Lower lobe of right lung (tissue), 2 donors: Measurements from ENCODE around the gene ADAP1. TPM values are rescaled to one million over a fixed set of nuclear protein-coding genes. Genes with fewer than 3 reads are reported as not detected.

Experiments
- ATAC-seq, 2 donors: fragments of 200-7000 bp; cut with Tn5 transposase; one replicate each; pipeline ENCODE4 v1.9.1; 2020 to 2022; ENCODE audit warnings: mild to moderate bottlenecking in 2 of 2, moderate library complexity in 2 of 2
- DNase-seq: peaks from one replicate; pipeline ENCODE4 v3.0.0-alpha.2; 2020
- H3K27ac ChIP-seq: fragments of 200-600 bp; one replicate; pipeline ENCODE4 v1.8.0; 2022
- H3K27me3 ChIP-seq: fragments of 200-600 bp; one replicate; pipeline ENCODE4 v1.8.0; 2022; ENCODE audit warnings: low read depth
- H3K36me3 ChIP-seq: fragments of 200-600 bp; one replicate; pipeline ENCODE4 v1.8.0; 2022; ENCODE audit warnings: mild to moderate bottlenecking
- H3K4me1 ChIP-seq: fragments of 200-600 bp; one replicate; pipeline ENCODE4 v1.8.0; 2022
- H3K4me3 ChIP-seq: fragments of 200-600 bp; one replicate; pipeline ENCODE4 v1.8.0; 2022; ENCODE audit warnings: mild to moderate bottlenecking
- H3K9me3 ChIP-seq: fragments of 200-600 bp; one replicate; pipeline ENCODE4 v1.8.0; 2022
- intact Hi-C: fragments of 100-400 bp; cut with DNase I; formaldehyde crosslinking; loops from one replicate; pipeline ENCODE4 v1.11.0; 2022
- total RNA-seq: library from RNA; stranded (reverse); fragmentation: NEBNext Ultra II Directional; extraction: Animal tissue kit (Norgen Biotek cat#: 25700); gene quantifications from one replicate; pipeline ENCODE4 v1.2.1, GENCODE V29; 2021
- TF ChIP-seq, protein P1 (sequence below): fragments of 200-600 bp; IDR thresholded peaks from one replicate; pipeline ENCODE4 v1.8.0; 2022; ENCODE audit warnings: antibody characterized with exemption, mild to moderate bottlenecking
- donor health status: DM: no; HTN: yes; CAD: no; lungs with severe emphysema.

ADAP1 gene
- total RNA-seq, 1 donor from 2014 or later, result 33.9 TPM

DNA sequence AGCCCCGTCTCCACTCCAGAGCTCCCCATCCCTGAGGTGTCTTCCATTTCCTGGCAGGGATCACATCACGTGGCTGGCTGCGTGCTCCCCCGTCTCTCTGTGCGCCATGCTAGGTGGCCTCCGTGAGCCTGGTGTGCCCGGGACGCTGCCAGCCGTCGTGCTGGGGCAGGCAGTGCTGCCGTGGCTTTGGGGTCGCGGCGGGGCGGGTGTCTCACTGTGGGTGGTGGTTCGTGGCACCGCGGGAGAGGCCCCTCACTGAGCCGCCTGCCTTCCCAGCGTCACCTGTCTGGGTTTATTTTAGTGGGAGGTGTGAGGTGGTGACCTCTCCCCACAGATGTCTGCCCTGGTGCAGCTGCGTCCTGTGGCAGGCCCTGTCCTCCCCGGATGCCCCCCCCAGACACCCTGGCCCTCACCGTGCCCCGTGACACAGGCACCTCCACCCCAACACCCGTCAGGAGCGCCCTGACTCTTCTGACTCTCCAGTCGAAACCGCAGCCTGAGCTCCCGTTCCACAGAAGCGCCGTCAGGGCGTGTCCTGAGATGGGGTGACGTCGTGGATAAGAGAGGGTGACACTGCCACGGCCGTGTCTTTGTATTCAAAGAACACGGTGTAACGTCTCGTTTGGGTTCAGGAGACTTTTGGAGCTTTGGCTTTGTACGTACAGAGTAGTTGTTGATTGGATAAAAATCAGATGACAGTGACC, 60.2 kb downstream of the ADAP1 start:
- H3K4me3 ChIP-seq, result no peak overlapping the region
- DNase-seq, result no peak
- no peak overlapping the region for H3K27ac ChIP-seq
- H3K9me3 ChIP-seq, result no peaks in the 10 kb centered on the region
- H3K4me1 ChIP-seq, result peaks cover 6% of the 10 kb centered on the region
- TF ChIP-seq, protein P1, sequence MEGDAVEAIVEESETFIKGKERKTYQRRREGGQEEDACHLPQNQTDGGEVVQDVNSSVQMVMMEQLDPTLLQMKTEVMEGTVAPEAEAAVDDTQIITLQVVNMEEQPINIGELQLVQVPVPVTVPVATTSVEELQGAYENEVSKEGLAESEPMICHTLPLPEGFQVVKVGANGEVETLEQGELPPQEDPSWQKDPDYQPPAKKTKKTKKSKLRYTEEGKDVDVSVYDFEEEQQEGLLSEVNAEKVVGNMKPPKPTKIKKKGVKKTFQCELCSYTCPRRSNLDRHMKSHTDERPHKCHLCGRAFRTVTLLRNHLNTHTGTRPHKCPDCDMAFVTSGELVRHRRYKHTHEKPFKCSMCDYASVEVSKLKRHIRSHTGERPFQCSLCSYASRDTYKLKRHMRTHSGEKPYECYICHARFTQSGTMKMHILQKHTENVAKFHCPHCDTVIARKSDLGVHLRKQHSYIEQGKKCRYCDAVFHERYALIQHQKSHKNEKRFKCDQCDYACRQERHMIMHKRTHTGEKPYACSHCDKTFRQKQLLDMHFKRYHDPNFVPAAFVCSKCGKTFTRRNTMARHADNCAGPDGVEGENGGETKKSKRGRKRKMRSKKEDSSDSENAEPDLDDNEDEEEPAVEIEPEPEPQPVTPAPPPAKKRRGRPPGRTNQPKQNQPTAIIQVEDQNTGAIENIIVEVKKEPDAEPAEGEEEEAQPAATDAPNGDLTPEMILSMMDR, result no peak
- intact Hi-C loops, result no loop called here
- H3K27me3 ChIP-seq, result no peaks in the 10 kb centered on the region
- no peak for ATAC-seq
- peaks cover 78% of the 10 kb centered on the region for H3K36me3 ChIP-seq

DNA sequence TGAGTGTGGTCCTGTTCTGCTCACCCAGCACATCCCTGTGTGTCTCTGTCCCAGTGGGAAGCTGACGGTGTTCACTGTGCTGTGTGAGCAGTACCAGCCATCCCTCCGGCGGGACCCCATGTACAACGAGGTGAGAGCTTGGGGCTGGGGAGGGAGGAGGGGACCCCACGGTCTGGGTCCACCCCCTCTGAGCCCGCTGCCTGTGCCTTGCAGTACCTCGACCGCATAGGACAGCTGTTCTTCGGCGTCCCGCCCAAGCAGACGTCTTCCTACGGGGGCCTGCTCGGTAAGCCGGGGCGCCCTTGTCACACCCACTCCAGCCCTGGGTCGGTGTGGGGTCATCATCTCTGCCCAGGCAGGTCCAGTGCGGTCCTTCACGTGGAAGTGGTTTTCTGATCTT, 60.8 kb downstream of the ADAP1 start:
- Histone ChIP-seq H3K9me3 (no peaks in the 10 kb centered on the region), H3K27me3 (no peaks in the 10 kb centered on the region), H3K4me3 (no peak overlapping the region), H3K36me3 (peaks cover 78% of the 10 kb centered on the region), H3K27ac (no peak overlapping the region), H3K4me1 (peaks cover 6% of the 10 kb centered on the region)
- ATAC-seq (no peak), DNase-seq (no peak)
- TF ChIP-seq, protein P1, result no peak
- intact Hi-C loops, result no loop called here

DNA sequence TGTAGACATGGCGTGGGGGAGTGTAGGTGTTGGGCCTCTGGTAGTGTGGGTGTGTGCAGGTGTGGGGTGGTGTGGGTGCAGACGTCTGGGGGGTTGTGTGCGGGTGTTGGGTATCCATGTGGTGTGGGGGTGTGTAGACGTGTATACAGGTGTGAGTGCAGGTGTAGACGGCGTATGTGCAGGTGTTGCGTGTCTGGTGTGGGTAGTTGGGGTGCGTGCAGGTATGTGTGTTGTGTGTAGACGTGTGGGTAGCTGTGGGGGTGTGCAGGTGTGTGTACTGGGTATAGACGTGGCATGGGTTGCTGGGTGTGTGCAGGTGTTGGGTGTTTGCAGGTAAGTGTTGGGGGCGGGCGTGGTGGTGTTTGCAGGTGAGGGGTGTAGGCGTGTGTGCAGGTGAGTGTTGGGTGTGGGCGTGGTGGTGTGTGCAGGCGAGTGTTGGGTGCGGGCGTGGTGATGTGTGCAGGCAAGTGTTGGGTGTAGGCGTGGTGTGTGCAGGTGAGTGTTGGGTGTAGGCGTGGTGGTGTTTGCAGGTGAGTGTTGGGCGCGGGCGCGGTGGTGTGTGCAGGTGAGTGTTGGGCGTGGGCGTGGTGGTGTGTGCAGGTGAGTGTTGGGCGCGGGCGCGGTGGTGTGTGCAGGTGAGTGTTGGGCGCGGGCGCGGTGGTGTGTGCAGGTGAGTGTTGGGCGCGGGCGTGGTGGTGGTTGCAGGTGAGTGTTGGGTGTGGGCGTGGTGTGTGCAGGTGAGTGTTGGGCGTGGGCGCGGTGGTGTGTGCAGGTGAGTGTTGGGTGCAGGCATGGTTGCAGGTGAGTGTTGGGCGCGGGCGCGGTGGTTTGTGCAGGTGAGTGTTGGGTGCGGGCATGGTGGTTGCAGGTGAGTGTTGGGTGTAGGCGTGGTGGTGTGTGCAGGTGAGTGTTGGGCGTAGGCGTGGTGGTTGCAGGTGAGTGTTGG, 61.6 kb downstream of the ADAP1 start:
- Histone ChIP-seq H3K4me3 (no peak overlapping the region), H3K27me3 (no peaks in the 10 kb centered on the region), H3K36me3 (peaks cover 78% of the 10 kb centered on the region), H3K9me3 (no peaks in the 10 kb centered on the region), H3K27ac (no peak overlapping the region), H3K4me1 (peaks cover 6% of the 10 kb centered on the region)
- TF ChIP-seq, protein P1, result no peak
- DNase-seq, result no peak
- intact Hi-C loops, result no loop called here
- no peak for ATAC-seq

DNA sequence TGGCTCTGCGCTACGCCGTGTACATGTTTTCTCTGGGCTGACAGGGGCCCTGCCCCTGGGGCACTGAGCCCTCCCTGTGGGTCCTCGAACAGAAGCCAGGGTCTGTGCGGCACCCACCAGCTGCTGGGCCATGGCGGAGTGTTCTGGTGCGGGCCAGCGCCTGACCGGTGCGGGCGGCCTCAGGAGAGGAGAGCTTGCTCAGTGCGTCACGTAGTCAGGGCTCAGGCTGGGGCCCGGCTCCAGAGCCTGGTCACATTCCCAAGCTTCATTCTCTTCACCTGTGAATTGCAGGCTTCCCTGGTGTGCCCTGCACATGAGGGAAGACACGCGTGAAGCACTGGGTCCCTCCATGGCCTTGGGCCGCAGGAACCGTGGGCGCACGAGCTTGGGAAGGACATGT, 62.7 kb downstream of the ADAP1 start:
- intact Hi-C loops, result no loop called here
- peaks cover 78% of the 10 kb centered on the region for H3K36me3 ChIP-seq
- DNase-seq (no peak), ATAC-seq (no peak)
- no peaks in the 10 kb centered on the region for H3K9me3 ChIP-seq
- H3K27ac ChIP-seq, result no peak overlapping the region
- TF ChIP-seq, protein P1, result no peak
- H3K27me3 ChIP-seq, result no peaks in the 10 kb centered on the region
- H3K4me1 ChIP-seq, result no peaks in the 10 kb centered on the region
- H3K4me3 ChIP-seq, result no peak overlapping the region

DNA sequence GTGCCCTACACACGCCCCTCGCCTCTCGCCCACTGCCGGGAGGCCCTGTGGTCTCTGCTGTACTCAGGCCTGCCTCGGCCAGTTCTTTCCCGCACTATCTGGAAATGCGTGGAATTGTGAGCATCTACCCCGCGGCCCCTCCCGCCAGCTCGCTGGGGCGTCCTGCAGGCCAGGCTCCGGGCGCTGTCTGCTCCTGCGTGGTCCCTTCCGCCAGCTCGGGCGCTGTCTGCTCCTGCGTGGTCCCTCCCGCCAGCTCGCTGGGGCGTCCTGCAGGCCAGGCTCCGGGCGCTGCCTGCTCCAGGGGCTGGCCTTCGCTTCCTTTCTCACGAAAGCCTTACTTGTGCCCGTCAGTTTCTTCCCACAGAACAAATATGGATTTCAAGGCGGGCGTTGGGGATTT, 63.2 kb downstream of the ADAP1 start:
- H3K27me3 ChIP-seq, result no peaks in the 10 kb centered on the region
- H3K36me3 ChIP-seq, result peaks cover 78% of the 10 kb centered on the region
- intact Hi-C loops, result no loop called here
- no peak overlapping the region for H3K4me3 ChIP-seq
- H3K9me3 ChIP-seq, result no peaks in the 10 kb centered on the region
- TF ChIP-seq, protein P1, result no peak
- ATAC-seq (no peak), DNase-seq (no peak)
- H3K27ac ChIP-seq, result no peak overlapping the region
- no peaks in the 10 kb centered on the region for H3K4me1 ChIP-seq
